ENCODE measurements around the gene TMEM130. TPM values are rescaled to one million over a fixed set of nuclear protein-coding genes. Genes with fewer than 3 reads are reported as not detected.

TMEM130 gene
- total RNA-seq, 3 donors from 2014 or later = 0.88 to 1.3 TPM; not detected in 1

GRCh38 chr7:98816967-98817710 is 52.7 kb downstream of the TMEM130 start:
- H3K4me3 ChIP-seq = no peak overlapping the region
- TF ChIP-seq CTCF (IDR thresholded peaks at IDR 0.05) (no peak), POLR2AphosphoS5 (IDR thresholded peaks at IDR 0.05) (no peak), POLR2A (IDR thresholded peaks at IDR 0.05) (no peak)
- no peak overlapping the region for H3K27ac ChIP-seq
- H3K36me3 ChIP-seq = no peaks in the 10 kb centered on the region
- no peaks in the 10 kb centered on the region for H3K4me1 ChIP-seq
- H3K9me3 ChIP-seq = no peaks in the 10 kb centered on the region
- intact Hi-C loops (cut with DNase I; ENCODE audit: low total_unique reads) = no loop called here
- no peak for DNase-seq (ENCODE audit: low spot score in 2 of 2)
- no peaks in the 10 kb centered on the region for H3K27me3 ChIP-seq

- Histone ChIP-seq H3K36me3 (no peaks in the 10 kb centered on the region), H3K4me3 (no peak overlapping the region), H3K27me3 (no peaks in the 10 kb centered on the region), H3K9me3 (no peaks in the 10 kb centered on the region), H3K4me1 (no peaks in the 10 kb centered on the region), H3K27ac (no peak overlapping the region)
- intact Hi-C loops (cut with DNase I; ENCODE audit: low total_unique reads) = no loop called here
- TF ChIP-seq POLR2A (IDR thresholded peaks at IDR 0.05) (no peak), CTCF (IDR thresholded peaks at IDR 0.05) (no peak), POLR2AphosphoS5 (IDR thresholded peaks at IDR 0.05) (no peak)
- DNase-seq (ENCODE audit: low spot score in 2 of 2) = no peak
Observed at GRCh38 chr7:98816241-98816640, 53.6 kb downstream of the TMEM130 start.

- Histone ChIP-seq H3K27ac (no peak overlapping the region), H3K36me3 (no peaks in the 10 kb centered on the region), H3K9me3 (no peaks in the 10 kb centered on the region), H3K27me3 (no peaks in the 10 kb centered on the region), H3K4me1 (no peaks in the 10 kb centered on the region), H3K4me3 (no peak overlapping the region)
- intact Hi-C loops (cut with DNase I; ENCODE audit: low total_unique reads) = no loop called here
- no peak for DNase-seq (ENCODE audit: low spot score in 2 of 2)
- TF ChIP-seq POLR2A (IDR thresholded peaks at IDR 0.05) (no peak), POLR2AphosphoS5 (IDR thresholded peaks at IDR 0.05) (no peak), CTCF (IDR thresholded peaks at IDR 0.05) (no peak)
Observed at GRCh38 chr7:98815313-98815712, 54.5 kb downstream of the TMEM130 start.

- H3K36me3 ChIP-seq = no peaks in the 10 kb centered on the region
- no peaks in the 10 kb centered on the region for H3K4me1 ChIP-seq
- no peaks in the 10 kb centered on the region for H3K27me3 ChIP-seq
- intact Hi-C loops (cut with DNase I; ENCODE audit: low total_unique reads) = no loop called here
- H3K27ac ChIP-seq = no peak overlapping the region
- H3K4me3 ChIP-seq = no peak overlapping the region
- H3K9me3 ChIP-seq = peaks cover 0 to 10% of the 10 kb centered on the region in 2 donors
- no peak for DNase-seq (ENCODE audit: low spot score in 2 of 2)
- TF ChIP-seq POLR2A (IDR thresholded peaks at IDR 0.05) (no peak), POLR2AphosphoS5 (IDR thresholded peaks at IDR 0.05) (no peak), CTCF (IDR thresholded peaks at IDR 0.05) (no peak)
Observed at GRCh38 chr7:98811299-98811698, 58.5 kb downstream of the TMEM130 start.

GRCh38 chr7:98810153-98810802 is 59.5 kb downstream of the TMEM130 start:
- H3K27me3 ChIP-seq = no peaks in the 10 kb centered on the region
- H3K4me1 ChIP-seq = no peaks in the 10 kb centered on the region

More at GRCh38 chr7:98810153-98810802, 59.5 kb downstream of the TMEM130 start:
- Histone ChIP-seq H3K4me3 (no peak overlapping the region), H3K36me3 (no peaks in the 10 kb centered on the region), H3K27ac (no peak overlapping the region), H3K9me3 (peaks cover 0 to 10% of the 10 kb centered on the region in 2 donors)
- intact Hi-C loops (cut with DNase I; ENCODE audit: low total_unique reads) = no loop called here
- TF ChIP-seq CTCF (IDR thresholded peaks at IDR 0.05) (no peak), POLR2A (IDR thresholded peaks at IDR 0.05) (no peak), POLR2AphosphoS5 (IDR thresholded peaks at IDR 0.05) (no peak)
- no peak for DNase-seq (ENCODE audit: low spot score in 2 of 2)

All from breast epithelium (tissue), 4 donors.